Measurements from ENCODE around the gene ZNF579.
A peak's percentile ranks its signal among the peaks of the same experiment; 100 is the strongest.

ZNF579 gene

DNA sequence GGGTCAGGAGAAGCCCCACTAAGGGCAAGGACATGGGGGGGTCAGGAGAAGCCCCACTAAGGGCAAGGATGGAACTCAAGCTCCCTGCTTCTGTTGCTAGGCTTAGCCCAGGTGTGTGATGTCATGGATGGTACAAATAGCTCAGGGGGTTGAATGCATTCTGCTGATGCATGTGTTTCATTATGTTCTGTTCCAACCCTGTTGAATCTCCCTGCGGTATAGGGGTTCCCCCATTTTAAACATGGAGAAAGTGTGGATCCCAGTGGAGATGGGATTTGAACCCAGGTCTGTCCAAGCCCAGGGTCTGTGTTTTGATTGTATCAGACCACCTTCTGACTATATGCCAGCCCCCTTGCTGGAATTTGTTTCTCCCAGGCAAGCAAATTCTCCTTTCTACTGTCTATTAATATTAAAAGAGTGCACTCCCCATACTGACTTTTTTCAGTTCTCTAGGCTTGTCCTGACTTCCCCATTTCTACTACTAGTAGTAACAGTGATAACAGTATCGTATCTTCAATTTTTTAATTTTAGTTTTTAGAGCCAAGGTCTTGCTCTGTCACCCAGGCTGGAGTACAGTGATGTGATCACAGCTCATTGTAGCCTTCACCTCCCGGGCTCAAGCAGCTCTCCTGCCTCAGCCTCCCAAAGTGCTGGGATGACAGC lies 31.5 kb upstream of the ZNF579 start:
- peak in 1 of 14 donors; percentile 23 for DNase-seq

DNA sequence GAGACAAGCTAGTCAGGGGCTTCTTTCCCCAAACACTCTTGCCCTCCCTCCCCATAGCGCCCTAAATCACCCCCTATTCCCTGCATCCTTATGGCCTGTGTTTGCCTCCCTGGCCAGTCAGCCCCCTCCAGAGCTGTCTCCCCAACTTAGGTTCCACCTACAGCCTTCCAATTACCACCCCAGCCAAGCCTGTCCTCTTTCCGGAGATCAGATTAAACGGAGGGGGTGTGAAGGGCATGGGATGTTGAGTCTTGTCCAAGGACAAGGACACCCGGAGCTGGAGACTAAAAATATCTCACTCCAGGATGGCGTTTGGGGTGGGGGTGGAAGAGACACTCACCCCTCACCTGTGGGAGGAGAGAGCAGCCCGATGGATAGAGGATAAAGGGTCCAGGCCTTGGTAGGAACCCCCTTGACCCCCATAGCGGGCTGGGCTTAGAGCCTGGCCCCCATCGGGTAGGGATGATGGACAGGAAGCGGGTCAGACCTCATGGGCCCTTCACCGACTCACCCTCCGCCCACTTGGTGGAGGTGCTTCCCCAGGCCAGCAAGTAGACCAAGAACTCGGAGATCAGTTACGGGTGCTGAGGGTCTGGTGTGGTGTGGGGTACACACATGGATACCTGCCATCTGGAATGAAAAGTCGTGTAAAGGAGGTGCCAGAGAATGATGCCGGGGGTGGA lies 30.8 kb upstream of the ZNF579 start:
- peak in 1 of 14 donors; percentile 23 for DNase-seq

DNA sequence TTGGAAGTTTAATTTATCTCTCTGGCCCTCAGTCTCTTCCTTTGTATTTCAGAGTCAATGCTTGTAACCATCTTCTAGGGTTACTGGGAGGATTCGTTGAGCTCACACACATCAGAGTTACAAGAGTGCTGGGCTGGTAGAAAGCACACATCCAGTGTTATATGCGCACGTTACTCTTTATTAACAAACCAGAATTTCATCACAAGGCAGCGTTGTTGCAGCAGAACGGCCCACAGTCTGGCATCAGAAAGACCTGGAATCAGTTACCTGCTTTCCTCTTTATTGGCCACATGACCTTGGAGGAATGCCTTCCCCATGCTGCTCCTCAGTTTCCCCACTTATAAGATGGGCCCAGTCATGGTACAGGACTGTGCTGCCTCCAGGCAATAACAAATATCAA lies 28.7 kb upstream of the ZNF579 start:
- DNase-seq = no peak

DNA sequence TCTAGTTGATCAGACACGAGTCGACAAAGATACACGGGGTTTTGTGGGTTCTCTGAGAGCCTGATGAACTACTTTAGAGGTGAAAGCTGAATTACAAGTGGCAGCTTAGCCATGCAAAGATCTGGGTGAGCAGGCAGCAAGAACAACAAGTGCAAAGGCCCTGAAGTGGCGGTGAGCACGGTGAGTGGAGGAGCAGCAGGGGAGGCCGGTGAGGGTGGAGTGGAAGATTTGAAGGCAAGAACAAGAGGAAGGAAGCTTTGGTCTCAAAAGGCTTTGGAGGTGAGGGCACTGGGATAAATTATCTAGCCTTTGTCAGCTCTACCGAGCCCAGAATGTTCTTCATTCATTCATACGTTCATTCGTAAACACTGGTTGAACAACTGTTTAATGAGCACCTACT lies 26.2 kb upstream of the ZNF579 start:
- DNase-seq = no peak

DNA sequence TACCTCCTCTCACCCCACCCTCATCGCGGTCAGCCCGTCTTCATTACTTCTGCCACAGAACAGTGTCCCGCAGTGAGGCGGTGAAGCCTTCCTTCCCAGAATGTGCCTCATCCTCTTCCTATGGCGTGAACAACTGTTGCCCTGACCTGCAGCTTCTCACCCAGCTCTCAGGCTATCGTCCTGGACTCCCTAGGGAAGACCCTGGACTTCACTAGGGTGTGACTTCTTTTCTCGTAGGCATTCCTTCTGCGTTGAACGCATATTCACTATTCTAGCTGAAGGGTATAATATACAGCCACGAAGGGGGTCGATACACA lies 25.8 kb upstream of the ZNF579 start:
- DNase-seq = no peak

- DNase-seq = peak; percentile 5 to 81 (median 46)
Observed at GRCh38 chr19:55605637-55606470, 25.2 kb upstream of the ZNF579 start, which contains the start of gene ZNF865. Gene ZNF865 (plus strand): TSS chr19:55605647. CDS start chr19:55613619, 7,972 bp downstream.

- peak; percentile 69 to 96 (median 90) for DNase-seq
Observed at GRCh38 chr19:55605207-55605636, 24.6 kb upstream of the ZNF579 start.

DNA sequence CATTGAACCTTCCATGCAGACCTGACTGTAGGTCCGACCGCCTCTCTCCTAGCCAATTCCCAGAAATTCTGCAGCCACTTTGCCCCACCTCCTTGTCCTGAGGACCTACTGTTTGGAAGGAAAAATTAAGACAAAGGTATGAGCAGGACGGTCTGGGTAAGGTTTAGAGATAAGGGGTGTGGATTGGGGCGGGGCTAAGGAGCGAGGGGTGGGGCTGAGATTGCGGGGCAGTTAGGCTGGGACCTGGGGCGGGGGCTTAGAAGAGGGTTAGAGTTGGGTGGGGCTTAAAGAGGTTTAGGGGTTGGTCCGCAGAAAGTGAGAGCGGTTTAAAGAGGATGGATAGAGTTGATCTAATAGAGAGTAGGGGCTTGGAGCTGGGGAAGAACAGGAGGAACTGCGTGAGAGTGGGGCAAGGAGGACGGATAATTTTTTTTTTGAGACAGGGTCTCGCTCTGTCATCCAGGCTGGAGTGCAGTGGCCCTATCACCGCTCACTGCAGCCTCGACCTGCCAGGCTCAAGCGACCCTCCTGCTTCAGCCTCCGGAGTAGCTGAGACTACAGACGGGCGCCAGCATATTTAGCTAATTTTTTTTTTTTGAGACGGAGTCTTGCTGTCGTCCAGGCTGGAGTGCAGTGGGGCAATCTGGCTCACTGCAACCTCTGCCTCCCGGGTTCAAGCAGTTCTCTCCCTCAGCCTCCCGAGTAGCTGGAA lies 23.1 kb upstream of the ZNF579 start:
- DNase-seq = no peak

GRCh38 chr19:55603115-55603514 lies 22.5 kb upstream of the ZNF579 start:
- no peak for DNase-seq

GRCh38 chr19:55602104-55603001 lies 21.7 kb upstream of the ZNF579 start:
- DNase-seq = no peak

- peak in 3 of 14 donors; percentile 13 to 33 (median 20) for DNase-seq
Observed at GRCh38 chr19:55601084-55601483, 20.4 kb upstream of the ZNF579 start.

DNA sequence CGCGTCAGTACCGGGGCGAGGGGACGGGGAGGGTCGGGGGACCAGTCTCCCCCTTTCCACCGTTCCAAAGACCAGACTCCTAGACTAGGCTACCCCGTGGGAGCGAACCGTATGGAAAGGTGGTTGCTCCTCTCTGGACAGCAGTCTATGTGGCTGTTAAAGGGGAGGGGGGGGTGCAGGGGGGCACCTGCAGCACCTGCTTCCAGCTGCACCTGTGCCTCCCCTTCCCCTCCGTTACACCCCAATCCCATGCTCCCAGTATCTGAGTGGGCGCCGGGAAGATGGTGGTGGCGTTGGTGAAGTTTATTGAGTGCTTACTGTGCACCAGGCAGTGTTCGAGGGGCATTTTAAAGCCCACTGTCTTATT lies 20.0 kb upstream of the ZNF579 start:
- DNase-seq = peak in 2 of 14 donors; percentile 48 to 55

DNA sequence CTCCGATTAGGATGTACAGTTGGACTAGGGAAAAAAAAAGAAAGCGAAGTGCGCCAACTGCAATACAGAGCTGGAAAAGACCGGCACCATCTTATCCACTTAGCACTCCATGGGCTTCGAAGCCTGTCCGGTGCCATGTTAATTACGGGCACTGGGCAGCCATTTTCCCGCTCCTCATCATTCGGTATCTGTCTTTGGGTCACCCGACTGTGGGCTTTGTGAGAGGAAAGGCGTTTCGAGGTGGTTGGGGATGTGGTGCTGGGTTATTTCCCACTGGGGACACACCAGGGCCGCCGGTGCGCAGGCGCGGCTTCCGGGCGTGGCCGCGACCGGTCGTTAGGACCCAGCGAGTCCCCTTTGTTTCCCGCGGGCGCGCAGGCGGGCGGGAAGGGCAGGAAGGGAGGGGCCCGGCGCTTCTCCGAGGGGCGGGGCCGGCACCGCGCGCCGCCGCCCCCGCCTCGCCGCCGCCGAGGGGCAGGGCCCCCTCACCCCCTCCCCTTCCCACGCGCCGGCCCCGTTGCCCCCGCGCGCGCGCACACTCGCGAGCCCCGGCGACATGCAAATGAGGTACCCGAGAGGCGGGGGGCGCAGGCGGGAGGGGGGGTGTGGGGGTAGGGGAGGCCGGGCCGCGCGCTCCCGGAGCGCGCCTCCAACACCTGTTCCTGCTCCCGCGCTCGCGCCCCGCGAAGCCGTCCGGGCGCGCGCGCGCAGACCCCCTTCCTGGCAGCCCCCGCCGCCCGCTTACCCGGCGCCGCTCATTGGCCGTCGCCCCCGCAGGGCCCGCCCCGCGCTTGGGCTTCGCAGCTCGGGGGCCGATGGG lies 19.4 kb upstream of the ZNF579 start, which contains the start of gene ZNF524:
Gene ZNF524, plus strand, starts transcription at position 447 of the 820 bp plus-strand sequence. CDS start 1,825 bp downstream, outside the sequence.
- DNase-seq = peak; percentile 67 to 99 (median 96)

DNA sequence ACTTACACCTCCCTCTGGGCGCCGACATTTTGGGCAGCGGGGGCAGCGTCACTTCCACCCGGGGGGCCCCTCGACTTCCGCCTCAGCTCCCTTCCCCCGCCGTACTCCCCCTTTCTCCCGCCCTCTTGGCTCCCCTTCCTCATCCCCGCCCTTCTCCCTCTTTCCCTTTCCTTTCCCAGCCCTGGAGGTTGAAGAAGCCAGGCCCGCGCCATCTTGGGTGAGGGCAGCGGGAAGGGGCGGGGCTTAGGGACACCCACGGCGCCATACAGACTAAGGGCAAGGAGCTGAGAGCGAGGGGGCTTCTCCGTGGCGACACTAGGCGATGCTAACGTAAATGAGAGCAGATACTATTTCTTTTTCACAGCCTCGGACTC lies 18.8 kb upstream of the ZNF579 start, which contains the start of gene FIZ1:
Gene FIZ1, minus strand, starts transcription at position 50 of the 374 bp plus-strand sequence. CDS start 1,652 bp downstream, outside the sequence.
- DNase-seq = peak; percentile 87 to 99 (median 98)

DNA sequence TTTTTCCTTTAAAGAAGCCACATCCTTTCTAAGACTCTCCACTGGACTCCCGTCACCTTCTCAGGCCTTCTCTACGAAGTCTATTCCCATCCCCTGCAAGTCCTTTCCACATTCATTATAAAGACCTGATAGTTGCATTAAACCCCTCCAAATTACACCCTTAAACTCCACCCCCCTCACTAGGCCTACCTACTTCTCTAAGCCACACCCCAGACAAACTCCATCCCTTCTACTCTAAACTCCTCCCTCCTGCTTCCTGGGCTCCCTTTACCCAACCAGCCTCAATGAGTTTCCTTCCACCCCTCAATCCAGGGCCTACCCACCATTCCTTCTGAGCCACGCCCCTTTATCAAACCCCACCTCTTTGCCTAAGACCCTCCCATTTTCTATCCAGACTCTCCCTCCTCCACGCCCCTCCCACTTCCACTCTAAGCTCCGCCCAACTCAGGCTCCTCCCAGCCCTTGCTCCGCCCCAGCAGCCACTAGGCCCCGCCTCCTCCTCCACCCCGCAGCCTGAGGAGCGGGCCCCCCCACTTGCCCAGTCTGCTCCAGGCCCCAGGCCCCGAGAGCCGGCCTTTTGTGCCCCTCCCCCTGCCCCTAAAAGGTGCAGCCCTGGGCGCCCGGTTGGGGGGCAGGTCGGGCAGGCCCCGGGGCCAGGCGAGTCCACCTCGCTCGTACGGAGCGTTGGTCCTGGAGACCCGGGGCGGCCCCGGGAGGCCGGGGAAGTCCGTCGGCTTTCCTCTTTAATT lies 18.2 kb upstream of the ZNF579 start:
- DNase-seq = peak; percentile 40 to 97 (median 94)

- DNase-seq = no peak
Observed at GRCh38 chr19:55598034-55598433, 17.4 kb upstream of the ZNF579 start.

DNA sequence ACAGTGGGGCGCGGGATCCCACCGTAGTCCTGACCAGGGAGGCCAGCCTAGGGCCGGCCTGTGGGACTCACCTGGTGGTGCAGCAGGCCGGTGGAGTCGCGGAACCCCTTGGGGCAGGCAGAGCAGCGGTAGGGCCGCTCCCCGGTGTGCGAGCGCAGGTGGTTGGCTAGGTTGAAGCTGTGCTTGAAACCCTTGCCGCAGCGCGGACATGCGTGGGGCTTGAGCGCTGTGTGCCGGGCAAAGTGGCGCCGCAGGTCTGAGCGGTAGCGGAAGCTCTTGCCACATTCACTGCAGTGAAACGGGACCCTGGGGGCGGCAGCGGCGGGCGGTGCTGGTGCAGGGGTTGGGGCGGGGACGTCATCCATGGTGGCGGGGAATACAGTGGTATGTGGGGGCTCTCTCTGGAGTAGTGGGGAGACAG lies 16.9 kb upstream of the ZNF579 start:
- no peak for DNase-seq

GRCh38 chr19:55596304-55596703 lies 15.7 kb upstream of the ZNF579 start:
- no peak for DNase-seq

GRCh38 chr19:55594996-55595545 lies 14.4 kb upstream of the ZNF579 start:
- no peak for DNase-seq

Data from C1 segment of cervical spinal cord (tissue), 14 donors.